AG09309 (cell line): ENCODE data around the gene SIPA1.

Source experiments
- DNase-seq: peaks from one replicate; pipeline ENCODE4 v3.0.0-alpha.2; 2010; ENCODE audit warnings: low read depth
- H3K4me3 ChIP-seq: 2 replicates; pipeline ENCODE4 v1.5.1; 2011; ENCODE audit warnings: mild to moderate bottlenecking, low read depth, low read length, moderate library complexity; ENCODE audit not compliant: control insufficient read depth
- TF ChIP-seq, protein P1 (sequence below): IDR thresholded peaks from 2 replicates; pipeline ENCODE4 v1.5.1; 2011; ENCODE audit warnings: mild to moderate bottlenecking, low read depth, low read length, inconsistent platforms; ENCODE audit not compliant: insufficient read depth, control insufficient read depth; ENCODE audit errors: missing control alignments

The SIPA1 gene

DNA sequence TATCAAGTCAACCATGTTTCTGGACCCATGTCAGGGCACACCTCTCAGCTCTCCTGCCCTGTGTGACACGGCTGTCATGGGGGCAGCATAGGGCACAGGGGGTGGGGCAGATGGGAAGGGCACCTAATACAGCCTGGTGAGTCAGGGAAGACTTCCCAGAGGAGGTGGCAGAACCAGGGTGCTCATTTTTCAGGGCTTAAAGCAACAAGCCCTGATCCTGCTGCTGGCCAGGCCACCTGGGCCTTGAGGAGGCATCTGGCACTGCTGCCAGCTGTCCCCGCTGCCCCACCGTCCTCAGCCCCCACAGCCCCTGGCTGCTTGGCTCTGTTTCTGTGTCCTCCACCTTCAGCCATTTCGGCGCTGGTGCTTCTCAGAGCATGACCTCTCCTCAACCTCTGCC, 28.2 kb upstream of the SIPA1 start:
- no peak for DNase-seq
- TF ChIP-seq, protein P1, sequence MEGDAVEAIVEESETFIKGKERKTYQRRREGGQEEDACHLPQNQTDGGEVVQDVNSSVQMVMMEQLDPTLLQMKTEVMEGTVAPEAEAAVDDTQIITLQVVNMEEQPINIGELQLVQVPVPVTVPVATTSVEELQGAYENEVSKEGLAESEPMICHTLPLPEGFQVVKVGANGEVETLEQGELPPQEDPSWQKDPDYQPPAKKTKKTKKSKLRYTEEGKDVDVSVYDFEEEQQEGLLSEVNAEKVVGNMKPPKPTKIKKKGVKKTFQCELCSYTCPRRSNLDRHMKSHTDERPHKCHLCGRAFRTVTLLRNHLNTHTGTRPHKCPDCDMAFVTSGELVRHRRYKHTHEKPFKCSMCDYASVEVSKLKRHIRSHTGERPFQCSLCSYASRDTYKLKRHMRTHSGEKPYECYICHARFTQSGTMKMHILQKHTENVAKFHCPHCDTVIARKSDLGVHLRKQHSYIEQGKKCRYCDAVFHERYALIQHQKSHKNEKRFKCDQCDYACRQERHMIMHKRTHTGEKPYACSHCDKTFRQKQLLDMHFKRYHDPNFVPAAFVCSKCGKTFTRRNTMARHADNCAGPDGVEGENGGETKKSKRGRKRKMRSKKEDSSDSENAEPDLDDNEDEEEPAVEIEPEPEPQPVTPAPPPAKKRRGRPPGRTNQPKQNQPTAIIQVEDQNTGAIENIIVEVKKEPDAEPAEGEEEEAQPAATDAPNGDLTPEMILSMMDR: no peak
- H3K4me3 ChIP-seq: no peak overlapping the region

DNA sequence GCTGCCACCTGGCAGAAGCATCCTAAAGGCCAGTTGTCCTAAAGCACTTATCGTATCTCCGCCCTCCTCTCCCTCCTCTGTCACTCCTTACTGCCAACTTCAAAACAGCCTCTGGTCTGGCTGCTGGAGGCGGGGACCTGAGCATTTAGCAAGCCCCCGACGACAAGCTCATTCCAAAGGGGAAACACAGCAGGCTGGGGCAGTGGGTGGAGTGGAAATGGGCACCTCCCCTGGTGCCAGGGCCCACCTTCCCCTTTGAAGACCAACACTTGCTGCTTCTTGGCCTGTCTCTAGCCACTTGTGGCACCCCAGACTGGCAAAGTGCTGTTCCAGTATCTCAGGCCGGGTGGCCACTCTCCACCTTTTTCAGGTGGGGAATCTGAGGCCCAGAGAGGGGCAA, 27.5 kb upstream of the SIPA1 start:
- H3K4me3 ChIP-seq: no peak overlapping the region
- DNase-seq: no peak
- TF ChIP-seq, protein P1: no peak

DNA sequence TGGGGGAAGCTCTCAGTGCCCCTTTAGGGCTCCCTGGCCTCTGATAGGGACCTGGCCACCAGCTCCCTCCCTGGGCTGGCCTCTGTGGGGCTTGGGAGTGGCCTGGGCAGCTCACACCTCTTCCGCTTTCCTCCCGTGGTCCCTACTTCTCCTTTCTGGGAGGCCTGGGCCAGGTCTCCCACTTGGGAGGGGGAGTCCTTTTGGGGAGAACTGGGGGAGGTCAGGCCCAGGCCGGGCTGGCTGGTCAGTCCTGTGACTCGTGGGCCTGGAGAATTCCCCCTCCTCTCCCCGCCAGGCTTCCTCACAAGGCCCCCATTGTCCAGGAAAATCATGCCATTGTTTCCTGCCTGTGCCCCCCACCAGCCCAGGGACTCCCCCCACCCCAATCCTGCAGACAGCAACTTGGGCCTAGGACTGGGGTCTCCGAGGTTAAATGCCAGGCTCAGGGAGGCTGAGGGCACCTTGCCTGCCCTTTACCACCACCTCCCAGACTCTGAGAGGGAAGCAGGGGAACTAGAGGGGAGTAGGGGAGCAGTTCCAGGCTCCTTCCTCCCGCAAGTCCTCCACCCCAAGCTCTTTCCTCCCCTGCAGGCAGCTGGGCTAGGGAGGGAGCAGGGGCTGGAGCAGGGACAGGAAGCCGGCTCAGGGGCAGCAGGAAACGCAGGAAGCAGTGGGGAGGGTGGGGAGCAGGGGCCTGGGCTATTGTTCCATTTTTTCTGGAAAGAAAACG, 26.7 kb upstream of the SIPA1 start:
- no peak for DNase-seq
- no peak overlapping the region for H3K4me3 ChIP-seq
- TF ChIP-seq, protein P1: no peak

DNA sequence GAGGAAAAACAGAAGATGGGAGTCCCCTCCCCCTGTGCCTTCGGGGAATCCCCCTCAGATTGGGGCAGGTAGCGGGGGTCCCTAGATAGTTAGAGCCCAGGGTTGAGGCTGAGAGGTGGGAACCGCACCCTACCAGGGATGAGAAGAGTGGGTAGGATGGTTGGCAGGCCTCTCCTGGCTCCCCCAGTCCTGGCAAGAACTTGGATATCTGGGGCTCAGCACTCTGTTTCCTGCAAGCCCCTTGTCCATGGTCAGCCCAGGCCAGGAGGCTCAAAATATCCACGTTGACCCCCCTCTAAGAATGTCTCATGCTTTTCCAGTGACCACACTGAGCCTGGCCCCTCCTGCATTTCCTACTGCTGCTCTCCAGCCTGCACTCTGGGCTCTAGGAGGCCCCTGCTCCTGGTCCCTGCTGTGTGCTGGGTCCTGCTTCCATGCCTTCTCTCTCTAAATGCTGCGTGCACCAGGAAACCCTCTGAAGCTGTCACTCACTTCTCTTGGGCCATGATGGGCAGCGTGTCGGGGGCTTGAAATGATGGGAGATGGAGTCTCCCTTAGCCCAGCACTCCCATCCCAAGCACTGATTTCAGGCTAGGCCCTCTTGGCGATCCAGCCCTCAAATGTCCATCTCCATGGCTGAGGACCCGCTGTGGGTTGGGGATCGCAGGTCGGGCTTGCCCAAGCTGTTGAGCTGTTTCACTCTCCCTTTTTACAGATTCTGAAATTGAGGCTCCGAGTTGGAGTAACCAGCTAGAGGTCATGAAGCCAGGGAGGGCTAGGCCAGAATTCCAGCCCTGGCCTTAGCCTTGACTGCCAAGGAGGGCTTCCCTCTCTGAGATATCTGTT, 25.9 kb upstream of the SIPA1 start:
- TF ChIP-seq, protein P1: no peak
- no peak overlapping the region; the same call in 1 of the 2 replicates for H3K4me3 ChIP-seq
- DNase-seq: no peak

DNA sequence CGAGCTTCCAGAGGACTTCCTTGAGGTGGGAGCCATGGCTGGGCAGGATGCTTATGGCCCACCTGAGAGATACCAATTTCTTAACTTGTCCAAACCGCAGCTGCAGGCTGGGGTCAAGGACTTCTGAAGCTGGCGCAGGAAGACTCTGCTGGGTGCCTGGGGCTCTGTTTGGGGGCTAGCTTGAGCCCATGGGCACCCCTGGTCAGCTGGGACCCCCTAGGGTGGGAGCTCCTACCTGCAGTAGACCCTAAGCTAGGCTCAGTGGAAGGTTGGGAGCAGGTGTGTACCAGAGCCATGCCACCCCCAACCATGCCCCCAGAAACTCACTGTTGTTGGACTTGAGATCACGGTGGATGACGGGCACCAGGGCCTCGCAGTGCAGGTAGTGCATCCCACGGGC, 25.2 kb upstream of the SIPA1 start:
- DNase-seq: no peak
- TF ChIP-seq, protein P1: no peak
- H3K4me3 ChIP-seq: peak overlapping the region; percentile 76

DNA sequence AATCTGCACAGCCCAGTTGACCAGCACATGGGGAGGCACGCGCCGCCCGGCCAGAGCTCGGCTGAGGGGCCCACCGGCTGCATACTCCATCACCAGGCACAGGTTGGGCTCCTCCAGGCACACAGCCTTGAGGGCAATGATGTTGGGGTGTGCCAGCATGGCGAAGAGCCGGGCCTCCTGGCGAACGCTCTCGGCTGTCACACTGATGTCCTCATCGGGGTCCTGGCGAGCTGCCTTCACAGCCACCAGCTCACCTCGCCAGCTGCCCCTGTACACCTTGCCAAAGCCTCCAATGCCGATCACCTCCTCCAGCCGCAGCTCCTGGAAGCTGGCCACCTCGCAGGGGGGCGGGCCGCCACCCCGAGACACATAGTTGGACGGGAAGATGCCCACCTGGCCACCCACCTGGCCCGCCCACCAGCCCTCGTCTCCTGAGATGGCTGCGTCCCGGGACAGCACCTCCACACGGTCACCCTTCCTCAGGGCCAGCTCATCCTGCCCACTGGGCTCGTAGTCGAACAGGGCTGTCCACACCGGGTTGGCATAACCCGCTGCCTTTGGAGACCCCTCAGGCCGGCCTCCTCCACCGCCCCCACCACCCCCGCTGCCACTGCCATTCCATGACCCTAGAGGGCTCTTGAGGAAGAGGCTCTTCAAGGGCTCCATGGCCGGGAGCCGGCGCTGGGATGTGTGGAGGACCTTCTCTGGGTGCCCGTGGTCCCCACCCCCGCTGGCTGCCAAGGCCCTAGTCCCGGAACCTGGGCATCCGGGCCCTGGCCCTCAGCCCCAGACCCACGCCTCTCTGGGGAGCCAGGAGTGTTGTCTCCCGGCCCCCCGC, 24.6 kb upstream of the SIPA1 start:
- no peak for DNase-seq
- TF ChIP-seq, protein P1: no peak
- peak overlapping the region; percentile 76 for H3K4me3 ChIP-seq
